AG09309 (cell line): ENCODE results near the gene GPANK1.

Experiments
- DNase-seq: peaks from one replicate; pipeline ENCODE4 v3.0.0-alpha.2; 2010; ENCODE audit warnings: low read depth
- H3K4me3 ChIP-seq: 2 replicates; pipeline ENCODE4 v1.5.1; 2011; ENCODE audit warnings: mild to moderate bottlenecking, low read depth, low read length, moderate library complexity; ENCODE audit not compliant: control insufficient read depth
- CTCF ChIP-seq: IDR thresholded peaks from 2 replicates; pipeline ENCODE4 v1.5.1; 2011; ENCODE audit warnings: mild to moderate bottlenecking, low read depth, low read length, inconsistent platforms; ENCODE audit not compliant: insufficient read depth, control insufficient read depth; ENCODE audit errors: missing control alignments

Gene GPANK1

GRCh38 chr6:31622684-31623091 is 42.1 kb downstream of the GPANK1 start:
- no peak overlapping the region for H3K4me3 ChIP-seq
- TF ChIP-seq CTCF, result no peak
- no peak for DNase-seq

DNA sequence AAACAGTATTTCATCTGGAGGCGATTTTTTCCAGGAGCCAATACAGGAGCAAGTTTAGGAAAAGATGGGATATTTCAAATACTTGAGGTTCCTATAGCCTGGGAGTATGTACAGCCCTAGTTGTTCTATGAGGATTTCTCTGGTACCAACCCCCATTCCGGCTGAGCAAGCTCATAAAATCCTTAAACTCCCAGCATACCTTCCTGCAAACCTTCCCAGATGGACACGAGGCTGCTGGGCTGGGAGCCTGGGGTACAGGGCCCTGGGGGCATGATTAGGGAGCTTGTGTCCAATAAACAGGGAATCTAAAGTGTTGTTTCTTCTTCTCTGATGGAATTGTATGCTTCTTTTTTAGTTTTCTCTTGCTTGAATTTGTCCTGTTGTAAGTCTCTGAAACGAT is 42.8 kb downstream of the GPANK1 start:
- no peak for DNase-seq
- TF ChIP-seq CTCF, result no peak
- H3K4me3 ChIP-seq, result peak overlapping the region; percentile 74

- DNase-seq, result no peak
- peak overlapping the region; percentile 74 for H3K4me3 ChIP-seq
- no peak for TF ChIP-seq CTCF
These were observed 43.4 kb downstream of the GPANK1 start for GRCh38 chr6:31621320-31621939.

- no peak for DNase-seq
- TF ChIP-seq CTCF, result no peak
- peak within 1 kb of the TSS; percentile 74 for H3K4me3 ChIP-seq
These were observed 44.0 kb downstream of the GPANK1 start, which contains the start of gene PRRC2A for GRCh38 chr6:31620586-31621319. PRRC2A (plus strand) TSS chr6:31620715; CDS start chr6:31622790, 2,075 bp downstream.

- peak; percentile 98 for DNase-seq
- TF ChIP-seq CTCF, result no peak
- peak overlapping the region; percentile 73 for H3K4me3 ChIP-seq
These were observed 44.8 kb downstream of the GPANK1 start for GRCh38 chr6:31619805-31620585.

DNA sequence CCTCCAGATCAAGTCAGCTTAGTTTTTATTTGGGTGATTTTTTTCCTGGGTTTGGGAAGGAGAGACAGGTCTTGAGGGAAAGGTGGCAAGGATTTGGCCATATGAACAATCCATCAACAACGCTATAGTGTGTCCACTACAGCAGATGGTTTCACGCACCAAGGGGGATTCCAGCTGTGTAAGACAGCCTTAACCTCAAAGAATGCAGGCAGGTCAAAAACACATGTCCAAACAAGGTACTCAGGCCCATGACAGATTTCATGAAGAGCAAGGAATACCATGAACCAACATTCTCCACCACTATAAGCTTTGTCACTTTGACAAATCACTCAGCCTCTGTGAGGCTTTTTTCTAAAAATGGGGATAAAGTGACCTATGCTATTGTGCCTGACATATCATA is 47.8 kb downstream of the GPANK1 start:
- TF ChIP-seq CTCF, result no peak
- H3K4me3 ChIP-seq, result no peak overlapping the region
- no peak for DNase-seq
